NOMO-1 treated with dmso at 0.1 percent for 144 hours (cell line): Measurements from ENCODE around the gene SHC2.

ENCODE experiments used
- DNase-seq: peaks from one replicate; lab custom pipeline; 2025; ENCODE audit not compliant: unreplicated experiment; lab: John Stamatoyannopoulos, UW

The SHC2 gene

GRCh38 chr19:460877-461720, at the start of gene SHC2:
Gene SHC2, minus strand, starts transcription at chr19:461033. Its CDS starts 37 bp downstream, at chr19:460996.
- DNase-seq, result no peak

GRCh38 chr19:508204-509150, 47.6 kb upstream of the SHC2 start:
- DNase-seq, result no peak

GRCh38 chr19:507286-508203, 46.7 kb upstream of the SHC2 start, which contains the start of gene TPGS1:
Gene TPGS1, plus strand, starts transcription at chr19:507497. Its CDS starts 10 bp downstream, at chr19:507507.
- peak; percentile 60 for DNase-seq

GRCh38 chr19:506404-507285, 45.8 kb upstream of the SHC2 start:
- DNase-seq, result peak; percentile 95

GRCh38 chr19:504616-505015, 43.8 kb upstream of the SHC2 start:
- no peak for DNase-seq

GRCh38 chr19:501646-502045, 40.8 kb upstream of the SHC2 start:
- no peak for DNase-seq

GRCh38 chr19:498977-499623, 38.3 kb upstream of the SHC2 start:
- no peak for DNase-seq

- no peak for DNase-seq
These were observed 37.7 kb upstream of the SHC2 start for GRCh38 chr19:498511-498891.

GRCh38 chr19:497869-498510, 37.2 kb upstream of the SHC2 start:
- DNase-seq, result no peak

GRCh38 chr19:497491-497868, 36.6 kb upstream of the SHC2 start:
- DNase-seq, result no peak

- no peak for DNase-seq
These were observed 36.2 kb upstream of the SHC2 start for GRCh38 chr19:496986-497385.

GRCh38 chr19:496112-496665, 35.4 kb upstream of the SHC2 start, which contains the start of gene MADCAM1:
Gene MADCAM1, plus strand, starts transcription at chr19:496486. Its CDS starts 14 bp downstream, at chr19:496500.
- no peak for DNase-seq

- no peak for DNase-seq
These were observed 34.7 kb upstream of the SHC2 start for GRCh38 chr19:495402-496111.

- no peak for DNase-seq
These were observed 34.2 kb upstream of the SHC2 start for GRCh38 chr19:495081-495401.

- no peak for DNase-seq
These were observed 33.6 kb upstream of the SHC2 start for GRCh38 chr19:494171-495080.

GRCh38 chr19:493391-494170, 32.7 kb upstream of the SHC2 start:
- no peak for DNase-seq
